HL-60 (cell line): ENCODE data around the gene PCDH15.

Source experiments
- POLR2AphosphoS5 ChIP-seq: IDR thresholded peaks from 2 replicates; pipeline ENCODE4 v1.6.1; 2012; ENCODE audit warnings: low read depth
- TF ChIP-seq, protein P1 (sequence below): IDR thresholded peaks from one replicate; pipeline ENCODE4 v1.5.1; 2011; ENCODE audit warnings: low read length, control low read depth, inconsistent platforms; ENCODE audit not compliant: insufficient read depth

DNA sequence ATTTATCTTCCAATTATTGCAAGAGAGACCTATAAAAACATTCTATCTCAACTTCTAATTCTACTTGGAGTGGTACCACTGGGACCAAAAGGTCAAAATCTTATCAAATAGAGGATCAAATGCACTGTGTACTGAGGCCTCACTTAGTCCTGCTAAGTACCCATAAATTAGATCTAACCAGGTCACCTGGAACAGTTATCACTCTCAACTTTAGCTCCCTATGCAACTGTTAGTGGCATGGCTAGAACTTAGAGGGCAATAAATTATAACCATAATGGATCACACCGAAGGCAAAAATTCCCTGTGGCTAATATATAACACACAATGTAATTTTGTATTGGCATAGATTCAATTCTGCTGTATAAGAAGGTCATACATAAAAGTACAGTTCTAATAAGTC lies 428.9 kb downstream of the PCDH15 start:
- TF ChIP-seq, protein P1, sequence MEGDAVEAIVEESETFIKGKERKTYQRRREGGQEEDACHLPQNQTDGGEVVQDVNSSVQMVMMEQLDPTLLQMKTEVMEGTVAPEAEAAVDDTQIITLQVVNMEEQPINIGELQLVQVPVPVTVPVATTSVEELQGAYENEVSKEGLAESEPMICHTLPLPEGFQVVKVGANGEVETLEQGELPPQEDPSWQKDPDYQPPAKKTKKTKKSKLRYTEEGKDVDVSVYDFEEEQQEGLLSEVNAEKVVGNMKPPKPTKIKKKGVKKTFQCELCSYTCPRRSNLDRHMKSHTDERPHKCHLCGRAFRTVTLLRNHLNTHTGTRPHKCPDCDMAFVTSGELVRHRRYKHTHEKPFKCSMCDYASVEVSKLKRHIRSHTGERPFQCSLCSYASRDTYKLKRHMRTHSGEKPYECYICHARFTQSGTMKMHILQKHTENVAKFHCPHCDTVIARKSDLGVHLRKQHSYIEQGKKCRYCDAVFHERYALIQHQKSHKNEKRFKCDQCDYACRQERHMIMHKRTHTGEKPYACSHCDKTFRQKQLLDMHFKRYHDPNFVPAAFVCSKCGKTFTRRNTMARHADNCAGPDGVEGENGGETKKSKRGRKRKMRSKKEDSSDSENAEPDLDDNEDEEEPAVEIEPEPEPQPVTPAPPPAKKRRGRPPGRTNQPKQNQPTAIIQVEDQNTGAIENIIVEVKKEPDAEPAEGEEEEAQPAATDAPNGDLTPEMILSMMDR: no peak
- no peak for TF ChIP-seq POLR2AphosphoS5
